ENCODE data around the gene NACC2. TPM values are rescaled to one million over a fixed set of nuclear protein-coding genes. Genes with fewer than 3 reads are reported as not detected.
"Not testable (repeated sequence)": the region's sequence is repeated elsewhere in the genome, so short reads cannot be mapped to it uniquely, and the experiment has no call there.

NACC2 gene
- polyA plus RNA-seq, 4 donors = 8.5 to 9.3 (median 8.9) TPM

- DNase-seq (ENCODE audit: low read depth in 4 of 4, low spot score in 3 of 4) = no peak
These were observed 12.4 kb downstream of the NACC2 start for GRCh38 chr9:136082496-136083361.

GRCh38 chr9:136081826-136082495 is 13.1 kb downstream of the NACC2 start:
- no peak for DNase-seq (ENCODE audit: low read depth in 4 of 4, low spot score in 3 of 4)

GRCh38 chr9:136081113-136081825 is 13.8 kb downstream of the NACC2 start:
- no peak for DNase-seq (ENCODE audit: low read depth in 4 of 4, low spot score in 3 of 4)

- DNase-seq (ENCODE audit: low read depth in 4 of 4, low spot score in 3 of 4) = no peak
These were observed 14.4 kb downstream of the NACC2 start for GRCh38 chr9:136080716-136081112.

GRCh38 chr9:136079916-136080246 is 15.2 kb downstream of the NACC2 start:
- DNase-seq (ENCODE audit: low read depth in 4 of 4, low spot score in 3 of 4) = no peak

DNA sequence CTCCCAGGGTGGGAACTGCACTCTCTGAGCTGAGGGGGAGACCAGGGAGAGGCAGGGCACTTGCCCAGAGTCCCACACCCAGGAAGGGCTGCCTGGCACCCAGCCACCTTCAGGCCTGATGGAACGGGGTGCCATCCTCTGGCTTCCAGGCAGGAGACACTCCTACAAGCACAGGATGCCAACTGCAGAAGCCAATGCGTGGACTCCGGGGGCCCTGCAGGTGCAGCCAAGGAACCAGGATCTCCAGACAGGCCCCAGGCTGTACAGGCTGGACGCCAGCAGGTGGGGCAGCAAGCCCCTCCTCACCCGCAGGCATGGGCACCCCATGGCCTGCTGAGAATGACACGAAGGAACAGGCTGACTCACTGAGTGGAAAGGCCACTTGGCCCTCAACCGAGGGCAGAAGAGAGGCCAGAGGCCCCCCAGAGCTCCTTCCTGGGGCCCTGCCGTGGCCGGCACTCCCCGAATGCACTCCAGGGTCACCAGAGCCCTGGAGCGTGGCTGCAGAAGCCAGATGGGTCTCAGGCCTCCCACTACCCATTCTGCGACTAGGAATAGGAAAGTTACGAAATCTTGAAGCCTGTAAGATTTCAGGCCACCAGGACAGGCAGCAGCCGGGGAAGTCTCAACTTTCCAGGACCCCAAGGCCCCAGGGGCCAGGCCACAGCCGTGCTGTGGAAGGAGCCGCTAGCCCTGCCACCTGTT is 15.7 kb downstream of the NACC2 start:
- no peak for DNase-seq (ENCODE audit: low read depth in 4 of 4, low spot score in 3 of 4)

DNA sequence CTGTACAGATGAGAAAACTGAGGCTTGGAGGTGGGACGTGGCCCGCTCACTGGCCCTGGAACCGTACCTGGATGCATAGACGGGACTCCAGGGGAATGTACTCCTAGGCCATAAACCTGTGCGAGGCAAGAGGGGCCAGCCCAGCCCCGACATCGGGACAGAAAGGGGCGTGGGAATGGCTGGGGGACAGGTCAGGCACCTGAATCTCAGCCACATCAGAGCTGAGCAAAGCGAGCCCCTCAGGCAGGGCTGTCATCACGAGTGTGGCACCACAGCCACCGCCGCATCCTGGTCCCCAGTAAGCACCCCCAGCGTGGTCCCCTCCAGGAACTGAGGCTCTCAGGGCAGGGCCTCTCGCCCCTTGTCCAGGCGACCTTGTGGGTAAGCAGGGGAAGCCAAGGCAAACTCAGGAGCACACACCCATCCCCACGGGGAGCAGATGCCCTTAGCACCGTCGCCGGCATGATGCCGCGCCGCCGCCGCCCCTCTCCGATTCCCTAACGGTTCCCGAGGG is 16.5 kb downstream of the NACC2 start:
- no peak for DNase-seq (ENCODE audit: low read depth in 4 of 4, low spot score in 3 of 4)

GRCh38 chr9:136078024-136078423 is 17.1 kb downstream of the NACC2 start:
- no peak for DNase-seq (ENCODE audit: low read depth in 4 of 4, low spot score in 3 of 4)

DNA sequence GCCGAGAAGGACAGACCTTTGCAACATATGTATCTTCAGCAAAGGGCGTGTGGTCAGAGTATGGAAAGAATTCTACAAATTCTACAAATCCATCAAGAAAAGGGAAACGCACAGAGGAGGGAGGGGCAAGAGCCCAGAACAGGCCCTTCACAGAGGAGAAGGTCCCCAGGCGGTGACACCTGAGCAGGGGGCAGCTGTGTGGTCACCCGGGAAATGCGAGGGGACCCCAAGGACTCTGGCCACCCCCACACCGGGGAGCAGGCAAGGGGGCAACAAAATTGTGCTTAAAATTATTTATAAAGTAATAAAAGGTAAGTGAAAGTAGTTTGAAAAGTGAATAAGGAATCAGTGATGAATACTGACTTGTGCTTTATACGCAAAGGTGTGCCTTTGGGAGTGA is 17.6 kb downstream of the NACC2 start:
- no peak for DNase-seq (ENCODE audit: low read depth in 4 of 4, low spot score in 3 of 4)

DNA sequence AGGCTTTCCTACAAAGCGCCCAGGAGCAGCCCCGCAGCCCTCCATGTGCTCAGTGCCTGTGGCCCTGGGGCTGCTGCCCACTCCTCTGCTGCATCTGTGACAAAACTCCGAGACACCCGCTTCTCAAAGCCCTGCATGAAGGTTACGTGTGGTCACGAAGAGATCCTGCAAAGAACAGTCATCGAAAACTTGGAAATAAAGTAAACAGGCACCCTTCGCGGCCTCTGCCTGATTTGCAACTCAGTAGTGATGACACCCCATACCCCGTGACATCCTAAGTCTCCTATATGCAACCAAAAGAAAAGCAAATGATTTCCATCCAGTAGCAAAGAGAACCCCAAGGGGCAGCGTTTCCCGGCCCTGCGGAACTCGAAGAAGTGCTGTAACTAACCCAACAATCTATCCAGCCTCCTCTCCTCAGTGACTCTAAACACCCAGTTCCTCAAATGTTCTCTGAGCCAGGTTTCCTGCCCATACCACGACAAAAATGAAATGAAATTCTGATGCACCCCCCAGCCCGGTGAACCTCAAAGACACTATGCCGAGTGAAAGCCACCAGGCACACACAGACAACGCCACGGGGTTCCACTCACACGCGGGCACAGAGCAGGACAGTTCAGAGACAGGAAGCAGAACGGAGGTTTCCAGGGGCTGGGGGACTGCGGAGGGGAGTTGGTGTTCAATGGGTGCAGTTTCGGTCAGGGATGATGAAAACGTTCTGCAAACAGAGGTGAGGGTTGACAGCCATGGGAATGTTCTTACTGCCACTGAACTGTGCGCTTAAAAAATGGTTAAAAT is 19.0 kb downstream of the NACC2 start:
- DNase-seq (ENCODE audit: low read depth in 4 of 4, low spot score in 3 of 4) = no peak

DNA sequence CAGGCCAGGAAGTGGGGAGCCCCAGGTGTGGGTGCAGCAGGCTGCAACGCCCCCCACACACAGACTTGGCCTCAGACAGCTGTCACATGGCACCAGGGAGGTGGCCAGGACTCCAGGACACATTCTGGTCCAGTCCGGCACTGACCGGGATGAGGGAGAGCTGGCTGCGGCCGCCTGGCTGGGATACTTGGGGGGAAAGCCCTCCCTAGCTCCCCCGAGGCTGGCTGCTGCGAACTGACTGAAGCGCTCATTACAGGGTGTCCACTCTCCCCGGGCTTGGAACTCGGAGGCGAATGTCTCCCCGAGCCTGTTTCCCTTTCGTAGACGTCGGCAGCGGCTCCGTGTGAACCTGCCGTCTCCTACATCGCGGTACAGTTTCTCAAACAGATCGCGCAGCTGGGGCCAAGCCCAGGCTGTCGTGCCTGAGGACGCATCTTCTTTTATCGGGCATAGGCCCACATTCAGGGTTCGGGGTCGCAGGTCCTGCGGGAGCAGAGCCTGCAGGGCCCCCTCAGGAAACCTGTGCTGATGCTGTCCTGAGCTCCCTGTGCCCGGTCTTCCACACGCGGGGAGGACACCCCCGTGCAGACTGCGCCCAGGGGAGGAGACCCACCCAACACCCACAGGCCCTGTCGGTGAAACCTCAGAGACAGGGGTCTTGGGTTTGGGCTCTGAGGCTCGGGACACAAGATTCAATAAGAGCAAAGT is 19.8 kb downstream of the NACC2 start:
- no peak for DNase-seq (ENCODE audit: low read depth in 4 of 4, low spot score in 3 of 4)

GRCh38 chr9:136074706-136075105 is 20.4 kb downstream of the NACC2 start:
- no peak for DNase-seq (ENCODE audit: low read depth in 4 of 4, low spot score in 3 of 4)

DNA sequence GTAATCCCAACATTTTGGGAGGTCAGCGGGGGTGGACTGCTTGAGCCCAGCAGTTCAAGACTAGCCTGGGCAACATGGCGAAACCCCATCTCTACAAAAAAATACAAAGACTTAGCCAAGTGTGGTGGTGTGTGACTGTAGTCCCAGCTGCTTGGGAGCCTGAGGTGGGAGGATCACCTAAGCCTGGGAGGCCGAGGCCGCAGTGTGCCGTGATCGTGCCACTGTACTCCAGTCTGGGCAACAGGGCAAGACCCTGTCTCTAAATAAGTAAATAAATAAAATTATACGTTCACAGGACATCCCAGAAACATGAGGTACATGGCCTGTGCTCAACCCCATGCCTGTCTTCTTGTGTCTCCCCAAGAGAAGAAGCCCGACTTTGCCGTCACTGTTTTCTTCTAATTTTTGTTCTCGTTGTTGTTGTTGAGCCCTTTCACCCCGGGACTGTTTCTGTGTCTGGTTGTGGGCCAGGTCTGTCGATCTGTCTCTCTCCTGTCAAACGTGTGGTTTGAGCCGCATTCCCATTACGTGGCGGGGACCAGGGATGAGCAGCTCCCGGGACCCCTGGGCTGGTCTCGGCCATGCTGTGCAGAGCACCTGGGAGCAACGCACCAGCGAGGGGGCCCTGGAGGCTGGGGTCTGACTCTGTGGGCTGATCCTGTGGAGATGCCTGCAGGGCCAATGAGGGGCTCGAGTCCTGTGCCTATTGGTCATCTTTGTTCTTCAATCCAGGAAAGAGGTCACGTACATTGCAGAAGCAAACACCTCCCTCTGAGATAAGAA is 32.2 kb downstream of the NACC2 start:
- no peak for DNase-seq (ENCODE audit: low read depth in 4 of 4, low spot score in 3 of 4)

DNA sequence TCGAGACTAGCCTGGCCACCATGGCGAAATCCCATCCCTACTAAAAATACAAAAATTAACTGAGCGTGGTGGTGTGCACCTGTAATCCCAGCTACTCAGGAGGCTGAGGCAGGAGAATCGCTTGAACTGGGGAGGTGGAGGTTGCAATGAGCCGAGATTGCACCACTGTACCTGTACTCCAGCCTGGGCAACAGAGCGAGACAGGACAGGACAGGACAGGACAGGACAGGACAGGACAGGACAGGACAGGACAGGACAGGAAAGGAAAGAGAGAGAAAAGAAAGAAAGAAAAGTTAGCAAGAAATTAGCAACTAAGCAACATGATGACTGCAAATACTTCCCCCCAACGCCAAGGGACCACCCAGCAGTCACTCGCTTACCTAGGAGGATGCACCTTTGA is 33.2 kb downstream of the NACC2 start:
- not testable (repeated sequence) for DNase-seq (ENCODE audit: low read depth in 4 of 4, low spot score in 3 of 4)

- DNase-seq (ENCODE audit: low read depth in 4 of 4, low spot score in 3 of 4) = no peak
These were observed 33.7 kb downstream of the NACC2 start for GRCh38 chr9:136061405-136061804.

DNA sequence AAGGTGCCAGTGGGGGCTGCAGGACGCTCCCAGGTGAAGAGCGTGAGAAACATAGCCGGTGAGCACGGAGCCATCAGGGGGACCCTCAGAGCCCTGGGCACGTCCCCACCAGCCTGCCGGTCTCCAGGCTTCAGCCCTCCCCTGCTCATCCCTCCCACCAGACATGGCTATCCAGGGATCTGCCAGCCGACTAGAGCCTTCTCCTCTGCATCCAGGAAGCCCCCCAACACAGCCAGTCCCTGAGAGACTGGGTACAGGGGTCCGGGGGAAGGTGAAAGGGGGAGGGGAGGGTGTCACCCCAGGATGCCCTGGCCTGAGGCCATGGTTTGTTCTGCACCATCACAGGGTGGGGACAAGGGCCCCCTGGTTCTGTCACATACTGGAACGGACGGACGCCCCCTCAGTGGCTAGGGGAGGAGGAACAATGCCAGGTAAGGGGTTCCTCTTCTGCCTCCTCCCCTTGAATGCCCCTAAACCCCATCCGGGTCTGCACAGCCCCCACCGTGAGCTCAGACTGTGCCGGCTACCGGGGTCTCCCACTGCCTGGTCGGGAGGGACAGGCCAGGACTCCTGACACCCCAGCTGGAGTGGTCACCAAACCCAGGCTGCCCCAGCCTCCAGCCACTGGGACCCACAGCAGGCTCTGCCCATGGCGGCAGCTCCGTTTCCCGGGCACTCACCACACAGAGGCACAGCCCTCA is 34.3 kb downstream of the NACC2 start:
- DNase-seq (ENCODE audit: low read depth in 4 of 4, low spot score in 3 of 4) = no peak

DNA sequence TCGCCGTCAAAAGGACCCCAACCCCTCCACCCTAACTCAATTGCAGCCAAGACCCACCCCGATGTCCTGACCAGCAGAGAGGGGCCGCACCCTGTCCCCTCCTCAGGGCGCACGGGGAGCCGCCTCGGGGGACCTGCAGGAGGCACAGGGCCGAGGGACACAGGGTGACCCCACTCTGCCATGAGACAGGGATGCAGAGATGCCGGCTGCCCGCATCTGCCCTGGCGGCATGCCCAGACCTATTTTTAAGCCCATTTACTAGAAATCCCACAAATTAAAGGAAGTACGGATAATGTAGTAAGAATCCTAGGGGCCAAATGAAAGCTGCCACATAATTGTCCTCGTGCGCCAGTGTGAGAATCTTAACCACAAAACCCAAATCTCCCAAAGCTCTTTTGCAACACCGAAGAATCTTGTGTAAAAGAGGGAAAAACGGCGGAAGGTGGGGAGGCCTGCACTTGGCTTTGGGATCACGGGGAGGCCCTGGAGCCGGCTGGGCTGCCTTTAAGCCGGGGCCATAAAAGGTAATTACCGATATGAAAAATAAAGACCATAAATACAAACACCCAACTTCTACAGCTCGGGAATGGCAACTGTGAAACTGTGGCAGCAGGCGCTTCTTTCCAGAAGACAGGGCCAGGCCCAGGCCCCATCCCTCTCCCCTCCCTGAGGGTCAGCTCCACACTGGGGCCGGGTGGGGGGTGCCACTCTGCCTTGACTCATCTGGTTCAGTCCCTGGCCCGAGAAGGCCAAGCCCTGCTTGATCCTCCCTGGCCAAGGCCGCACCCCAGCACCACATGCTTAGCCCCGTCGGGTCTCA is 35.0 kb downstream of the NACC2 start:
- no peak for DNase-seq (ENCODE audit: low read depth in 4 of 4, low spot score in 3 of 4)
